IMR-90 (cell line): ENCODE data around the gene PTPRK. TPM values are rescaled to one million over a fixed set of nuclear protein-coding genes. Genes with fewer than 3 reads are reported as not detected.
A peak's percentile ranks its signal among the peaks of the same experiment; 100 is the strongest.

Source experiments
- ATAC-seq: fragments of 200-7000 bp; cut with Tn5 transposase; 2 replicates; pipeline ENCODE4 v1.9.1; 2020; ENCODE audit warnings: low read depth, mild to moderate bottlenecking, moderate library complexity
- BruUV-seq: library from RNA; stranded (reverse); fragments of 400-500 nt; replicated peaks from 2 replicates; lab custom pipeline; 2021; lab: Mats Ljungman, UMichigan
- CTCF ChIA-PET: fragments of 300-600 bp; formaldehyde crosslinking; extraction: SDS; loops from one replicate; lab custom pipeline; 2021; ENCODE audit warnings: antibody characterized with exemption; lab: Yijun Ruan, JAX
- POLR2A ChIA-PET: fragments of 300-600 bp; sonication (Branson Sonifier 250); formaldehyde crosslinking; loops from one replicate; lab custom pipeline; 2022; ENCODE audit warnings: antibody characterized with exemption; ENCODE audit not compliant: unreplicated experiment; lab: Charles Lee
- DNase-seq: peaks from one replicate; pipeline ENCODE4 v3.0.0; 2013
- H2AFZ ChIP-seq: replicated peaks from 2 replicates; pipeline ENCODE3; 2013; ENCODE audit warnings: low read length, mild to moderate bottlenecking; ENCODE audit not compliant: poor library complexity
- H2AK5ac ChIP-seq: 2 replicates; pipeline ENCODE4 v1.6.1; 2013; ENCODE audit warnings: low read depth, low read length, inconsistent platforms
- H2AK9ac ChIP-seq: replicated peaks from 2 replicates; pipeline ENCODE3; 2013; ENCODE audit warnings: mild to moderate bottlenecking, low read depth, low read length, moderate library complexity; ENCODE audit not compliant: poor library complexity
- H2BK120ac ChIP-seq: 2 replicates; pipeline ENCODE4 v1.6.1; 2013; ENCODE audit warnings: low read depth, low read length, inconsistent platforms
- H2BK15ac ChIP-seq: 3 replicates; pipeline ENCODE4 v1.6.1; 2013; ENCODE audit warnings: low read depth, low read length, inconsistent platforms
- H2BK20ac ChIP-seq: 2 replicates; pipeline ENCODE4 v1.6.1; 2013; ENCODE audit warnings: low read depth, mild to moderate bottlenecking, inconsistent platforms, low read length, moderate library complexity
- H2BK5ac ChIP-seq: 2 replicates; pipeline ENCODE4 v1.6.1; 2013; ENCODE audit warnings: mild to moderate bottlenecking, low read depth, low read length, inconsistent platforms; ENCODE audit not compliant: poor library complexity, severe bottlenecking
- H3K14ac ChIP-seq: replicated peaks from 2 replicates; pipeline ENCODE4 v1.6.1; 2013; ENCODE audit warnings: low read depth, low read length, inconsistent platforms
- H3K18ac ChIP-seq: 2 replicates; pipeline ENCODE4 v1.6.1; 2013; ENCODE audit warnings: low read depth, low read length, control low read depth
- H3K23ac ChIP-seq: 2 replicates; pipeline ENCODE4 v1.6.1; 2013; ENCODE audit warnings: low read depth, low read length, inconsistent platforms
- H3K27ac ChIP-seq: 2 replicates; pipeline ENCODE4 v1.5.1; 2013; ENCODE audit warnings: mild to moderate bottlenecking, control low read depth, low read length; ENCODE audit not compliant: insufficient read depth
- H3K27me3 ChIP-seq: 2 replicates; pipeline ENCODE4 v1.6.1; 2013; ENCODE audit warnings: low read length; ENCODE audit not compliant: control insufficient read depth, insufficient read depth
- H3K36me3 ChIP-seq: 2 replicates; pipeline ENCODE4 v1.6.1; 2013; ENCODE audit warnings: low read length, mixed read lengths; ENCODE audit not compliant: control insufficient read depth, insufficient read depth
- H3K4ac ChIP-seq: 2 replicates; pipeline ENCODE4 v1.6.1; 2013; ENCODE audit warnings: low read depth, low read length, inconsistent platforms
- H3K4me1 ChIP-seq: 2 replicates; pipeline ENCODE4 v1.6.1; 2013; ENCODE audit warnings: low read length, mixed read lengths; ENCODE audit not compliant: control insufficient read depth, insufficient read depth
- H3K4me2 ChIP-seq: 2 replicates; pipeline ENCODE4 v1.6.1; 2013; ENCODE audit warnings: low read depth, mild to moderate bottlenecking, control low read depth, low read length, moderate library complexity
- H3K4me3 ChIP-seq: 2 replicates; pipeline ENCODE4 v1.5.1; 2013; ENCODE audit warnings: low read depth, mild to moderate bottlenecking, control low read depth, low read length, moderate library complexity; ENCODE audit not compliant: insufficient read depth
- H3K56ac ChIP-seq: 2 replicates; pipeline ENCODE4 v1.6.1; 2013; ENCODE audit warnings: low read length, inconsistent platforms; ENCODE audit not compliant: insufficient read depth; ENCODE audit errors: extremely low read depth
- H3K79me1 ChIP-seq, 2 experiments: 2 replicates each; pipeline ENCODE4 v1.6.1; 2013; ENCODE audit warnings: low read length in 2 of 2, inconsistent platforms in 1 of 2, low read depth in 1 of 2
- H3K9ac ChIP-seq: 2 replicates; pipeline ENCODE4 v1.6.1; 2013; ENCODE audit warnings: low read depth, low read length, control low read depth
- H3K9me1 ChIP-seq: 2 replicates; pipeline ENCODE4 v1.6.1; 2013; ENCODE audit warnings: low read length, inconsistent platforms; ENCODE audit not compliant: insufficient read depth
- H3K9me3 ChIP-seq: 2 replicates; pipeline ENCODE4 v1.6.1; 2013; ENCODE audit warnings: low read length; ENCODE audit not compliant: control insufficient read depth, insufficient read depth
- H4K20me1 ChIP-seq: 2 replicates; pipeline ENCODE4 v1.6.1; 2013; ENCODE audit warnings: low read length, inconsistent platforms; ENCODE audit not compliant: insufficient read depth
- H4K5ac ChIP-seq: 2 replicates; pipeline ENCODE4 v1.6.1; 2013; ENCODE audit warnings: mild to moderate bottlenecking, low read depth, low read length, control low read depth
- H4K8ac ChIP-seq, 2 experiments: 2 replicates each; pipeline ENCODE4 v1.6.1; 2013; ENCODE audit warnings: low read depth in 2 of 2, low read length in 2 of 2, control low read depth in 1 of 2, inconsistent platforms in 1 of 2
- H4K91ac ChIP-seq: 2 replicates; pipeline ENCODE4 v1.6.1; 2013; ENCODE audit warnings: low read depth, low read length, inconsistent platforms; ENCODE audit not compliant: insufficient read depth
- CHD1 ChIP-seq: IDR thresholded peaks from 2 replicates; pipeline ENCODE4 v1.6.1; 2012; ENCODE audit warnings: low read depth, low read length, improper control_type of control experiment
- MAFK ChIP-seq: IDR thresholded peaks from 2 replicates; pipeline ENCODE4 v1.6.1; 2012; ENCODE audit warnings: low read depth, low read length, improper control_type of control experiment
- RCOR1 ChIP-seq: IDR thresholded peaks from 2 replicates; pipeline ENCODE4 v1.6.1; 2012; ENCODE audit warnings: mild to moderate bottlenecking, low read length, improper control_type of control experiment; ENCODE audit not compliant: insufficient replicate concordance
- WGBS, 2 experiments: methylation state at CpG; one replicate each; pipeline versions ENCODE4 v1.1.5 to v1.1.7; 2013; ENCODE audit warnings: missing lambda C conversion rate in 2 of 2; ENCODE audit not compliant: insufficient read length in 1 of 2; ENCODE audit errors: extremely low coverage in 2 of 2; 5-methylcytosine and 5-hydroxymethylcytosine counted together
- dilution Hi-C: fragments of 300-500 bp; cut with HindIII; formaldehyde crosslinking; loops from one replicate; pipeline ENCODE4 v1.14.3; 2018; ENCODE audit warnings: low sequenced_read_pairs; ENCODE audit not compliant: unreplicated experiment
- in situ Hi-C: fragments of 300-500 bp; cut with MboI; formaldehyde crosslinking; loops from 3 replicates; pipeline ENCODE4 v1.14.3; 2019; ENCODE audit warnings: low sequenced_read_pairs, inconsistent platforms, mixed read lengths
- intact Hi-C: fragments of 100-400 bp; cut with micrococcal nuclease; formaldehyde crosslinking; loops from 2 replicates; pipeline ENCODE4 v1.10.0; 2022
- polyA plus RNA-seq, 3 experiments: library from polyadenylated mRNA; depleted of rRNA; stranded (reverse); fragments of >200 nt; gene quantifications; 2 replicates each; pipeline ENCODE4 v1.2.3, GENCODE V29; 2012; ENCODE audit warnings: low replicate concordance in 1 of 3
- total RNA-seq: library from RNA; depleted of rRNA; stranded (reverse); fragments of >200 nt; gene quantifications from 2 replicates; pipeline ENCODE4 v1.2.3, GENCODE V29; 2012

The PTPRK gene
- total and polyA plus RNA-seq, 2 of the 4 experiments (the other 2 are of a cell fraction), result 18.0 to 80.8 TPM

- ATAC-seq, result no peak
- POLR2A ChIA-PET, result no interaction called here
- dilution Hi-C loops, result no loop called here
These were observed 16.3 kb downstream of the PTPRK start for GRCh38 chr6:128504003-128504654.

More at GRCh38 chr6:128504003-128504654, 16.3 kb downstream of the PTPRK start:
- Histone ChIP-seq H3K56ac (no peak overlapping the region), H2BK5ac (no peak overlapping the region), H4K91ac (no peak overlapping the region), H2AK5ac (no peak overlapping the region), H3K27ac (no peak overlapping the region), H3K4me3 (no peak overlapping the region), H3K23ac (no peak overlapping the region; the same call in 1 of the 2 replicates), H2BK15ac (no peak overlapping the region), H4K5ac (no peak overlapping the region), H3K4me1 (peaks cover 18% of the 10 kb centered on the region), H3K18ac (no peak overlapping the region), H3K9ac (no peak overlapping the region), H3K79me1 (peaks cover 31 to 74% of the 10 kb centered on the region in 2 experiments), H3K36me3 (no peaks in the 10 kb centered on the region), H2BK120ac (no peak overlapping the region), H4K8ac (no peak overlapping the region), H3K9me1 (peaks cover 18% of the 10 kb centered on the region), H3K9me3 (no peaks in the 10 kb centered on the region), H3K4me2 (no peak overlapping the region), H2BK20ac (0 out of 2 replicates have a peak overlapping the region, but pooled peaks have one; percentile 9), H2AFZ (no peak overlapping the region), H3K14ac (0 out of 2 replicates have a peak overlapping the region, but pooled peaks have one; percentile 4), H3K4ac (no peak overlapping the region; the same call in 1 of the 2 replicates), H2AK9ac (no peak overlapping the region), H3K27me3 (no peaks in the 10 kb centered on the region), H4K20me1 (peaks cover 49% of the 10 kb centered on the region)
- DNase-seq, result no peak
- CTCF ChIA-PET, result no interaction called here
- TF ChIP-seq MAFK, result 0 out of 2 replicates have a peak, but pooled peaks have one; percentile 16
- no peak for TF ChIP-seq CHD1
- TF ChIP-seq RCOR1, result no peak
- 82% methylated on average over 2 of the region's 3 CpGs; no CpG with 5 or more reads in 1 of the 2 experiments for WGBS, 2 experiments
- no TSS peak for BruUV-seq
- intact Hi-C loops, result no loop called here
- in situ Hi-C loops, result loop anchor here (10.0 kb wide), 1 partner anchor 159 kb away; no protein-coding TSS in a partner anchor
